ENCODE results near the gene DTHD1. TPM values are rescaled to one million over a fixed set of nuclear protein-coding genes. Genes with fewer than 3 reads are reported as not detected.

DTHD1 gene
- total and polyA plus RNA-seq, 2 donors (not counting 3 experiments of a cell fraction or from before 2014, with no cell fraction given) = not detected

DNA sequence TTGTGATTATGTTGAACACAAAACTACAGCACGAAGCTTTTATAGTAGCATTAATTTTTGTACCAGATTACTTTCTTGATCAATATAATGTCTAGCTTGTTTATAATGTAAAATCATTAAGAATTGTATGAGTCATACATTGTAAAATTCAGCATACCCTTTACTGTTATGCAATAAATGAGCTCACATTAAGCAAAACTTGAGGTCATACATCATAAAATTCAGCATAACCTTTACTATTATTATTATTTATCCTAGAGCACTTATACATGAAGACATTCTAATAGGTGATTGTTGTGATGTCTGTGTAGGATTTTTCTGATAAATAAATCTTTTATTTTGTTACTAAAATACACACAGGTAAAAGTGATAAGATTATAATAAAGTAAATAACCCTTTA is 49.4 kb downstream of the DTHD1 start:
- H3K9me3 ChIP-seq (replicated peaks; ENCODE audit: control insufficient read depth, insufficient read depth, low read length) = no peaks in the 10 kb centered on the region
- H3K36me3 ChIP-seq (ENCODE audit: control insufficient read depth in 2 of 2, extremely low read depth in 1 of 2, insufficient read depth in 2 of 2, low read length in 2 of 2) = no peaks in the 10 kb centered on the region
- dilution Hi-C loops (cut with MboI; ENCODE audit: extremely low pct_ligation_motif_present, low sequenced_read_pairs) (no loop called here), intact Hi-C loops (cut with micrococcal nuclease) (no loop called here)
- no peak overlapping the region for H3K9ac ChIP-seq (replicated peaks; ENCODE audit: extremely low read depth, insufficient read depth, low read length)
- no peaks in the 10 kb centered on the region for H4K20me1 ChIP-seq (replicated peaks; ENCODE audit: control insufficient read depth, extremely low read depth, insufficient read depth, low read length)
- no TSS peak for BruUV-seq (replicated peaks)
- H3K4me2 ChIP-seq (ENCODE audit: insufficient read depth, low read length) = no peak overlapping the region
- H3K4me3 ChIP-seq (replicated peaks in 1 of 3; ENCODE audit: insufficient read depth in 1 of 3, low read depth in 1 of 3, low read length in 3 of 3) = no peak overlapping the region
- H2AFZ ChIP-seq (ENCODE audit: low read depth, low read length) = no peak overlapping the region
- H3K79me2 ChIP-seq (ENCODE audit: control insufficient read depth, insufficient read depth, low read length) = no peaks in the 10 kb centered on the region
- H3K27me3 ChIP-seq (ENCODE audit: control insufficient read depth in 2 of 2, insufficient read depth in 2 of 2, low read length in 2 of 2) = no peaks in the 10 kb centered on the region
- ChIA-PET POLR2A (no interaction called here), CTCF (no interaction called here)
- TF ChIP-seq FOS (IDR thresholded peaks at IDR 0.05; ENCODE audit: borderline replicate concordance, insufficient read depth, low read length) (no peak), EZH2 (IDR thresholded peaks at IDR 0.05; ENCODE audit: borderline replicate concordance, low read depth, low read length, severe bottlenecking) (no peak), JUN (IDR thresholded peaks at IDR 0.05; ENCODE audit: borderline replicate concordance, insufficient read depth, insufficient read length, low read depth) (no peak), POLR2AphosphoS5 (IDR thresholded peaks at IDR 0.05; ENCODE audit: insufficient read depth, low read depth, low read length) (no peak)
- DNase-seq (ENCODE audit: low read depth, low spot score) = no peak
- no peak overlapping the region for H3K27ac ChIP-seq (ENCODE audit: insufficient read depth, low read depth, low read length)
- no peaks in the 10 kb centered on the region for H3K9me1 ChIP-seq (replicated peaks; ENCODE audit: control insufficient read depth, extremely low read depth, insufficient read depth, low read length)
- FAIRE-seq = no peak
- H3K4me1 ChIP-seq (ENCODE audit: control insufficient read depth, extremely low read depth, insufficient read depth, low read length) = no peaks in the 10 kb centered on the region

GRCh38 chr4:36332023-36332781 is 50.8 kb downstream of the DTHD1 start:
- dilution Hi-C loops (cut with MboI; ENCODE audit: extremely low pct_ligation_motif_present, low sequenced_read_pairs) (no loop called here), intact Hi-C loops (cut with micrococcal nuclease) (no loop called here)
- no peaks in the 10 kb centered on the region for H3K36me3 ChIP-seq (ENCODE audit: control insufficient read depth in 2 of 2, extremely low read depth in 1 of 2, insufficient read depth in 2 of 2, low read length in 2 of 2)
- TF ChIP-seq FOS (IDR thresholded peaks at IDR 0.05; ENCODE audit: borderline replicate concordance, insufficient read depth, low read length) (no peak), POLR2A (IDR thresholded peaks at IDR 0.05; ENCODE audit: low read depth, low read length) (no peak), POLR2AphosphoS5 (IDR thresholded peaks at IDR 0.05; ENCODE audit: insufficient read depth, low read depth, low read length) (no peak), MYC (IDR thresholded peaks at IDR 0.05; ENCODE audit: low read depth, low read length) (no peak), JUN (IDR thresholded peaks at IDR 0.05; ENCODE audit: borderline replicate concordance, insufficient read depth, insufficient read length, low read depth) (no peak), GATA2 (IDR thresholded peaks at IDR 0.05; ENCODE audit: insufficient read depth, insufficient read length, low read depth, low read length) (no peak), EZH2 (IDR thresholded peaks at IDR 0.05; ENCODE audit: borderline replicate concordance, low read depth, low read length, severe bottlenecking) (no peak)
- TF ChIP-seq, protein P1, sequence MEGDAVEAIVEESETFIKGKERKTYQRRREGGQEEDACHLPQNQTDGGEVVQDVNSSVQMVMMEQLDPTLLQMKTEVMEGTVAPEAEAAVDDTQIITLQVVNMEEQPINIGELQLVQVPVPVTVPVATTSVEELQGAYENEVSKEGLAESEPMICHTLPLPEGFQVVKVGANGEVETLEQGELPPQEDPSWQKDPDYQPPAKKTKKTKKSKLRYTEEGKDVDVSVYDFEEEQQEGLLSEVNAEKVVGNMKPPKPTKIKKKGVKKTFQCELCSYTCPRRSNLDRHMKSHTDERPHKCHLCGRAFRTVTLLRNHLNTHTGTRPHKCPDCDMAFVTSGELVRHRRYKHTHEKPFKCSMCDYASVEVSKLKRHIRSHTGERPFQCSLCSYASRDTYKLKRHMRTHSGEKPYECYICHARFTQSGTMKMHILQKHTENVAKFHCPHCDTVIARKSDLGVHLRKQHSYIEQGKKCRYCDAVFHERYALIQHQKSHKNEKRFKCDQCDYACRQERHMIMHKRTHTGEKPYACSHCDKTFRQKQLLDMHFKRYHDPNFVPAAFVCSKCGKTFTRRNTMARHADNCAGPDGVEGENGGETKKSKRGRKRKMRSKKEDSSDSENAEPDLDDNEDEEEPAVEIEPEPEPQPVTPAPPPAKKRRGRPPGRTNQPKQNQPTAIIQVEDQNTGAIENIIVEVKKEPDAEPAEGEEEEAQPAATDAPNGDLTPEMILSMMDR (IDR thresholded peaks at IDR 0.05; ENCODE audit: extremely low read depth in 1 of 2, insufficient read depth in 1 of 2, low read depth in 1 of 2, low read length in 2 of 2) = no peak
- TF ChIP-seq, protein P2, sequence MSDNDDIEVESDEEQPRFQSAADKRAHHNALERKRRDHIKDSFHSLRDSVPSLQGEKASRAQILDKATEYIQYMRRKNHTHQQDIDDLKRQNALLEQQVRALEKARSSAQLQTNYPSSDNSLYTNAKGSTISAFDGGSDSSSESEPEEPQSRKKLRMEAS (IDR thresholded peaks at IDR 0.05; ENCODE audit: insufficient read depth, insufficient read length) = no peak
- DNase-seq (ENCODE audit: low read depth, low spot score) (no peak), FAIRE-seq (no peak)
- no peaks in the 10 kb centered on the region for H3K4me1 ChIP-seq (ENCODE audit: control insufficient read depth, extremely low read depth, insufficient read depth, low read length)
- H3K27ac ChIP-seq (ENCODE audit: insufficient read depth, low read depth, low read length) = no peak overlapping the region
- ChIA-PET CTCF (no interaction called here), POLR2A (no interaction called here)
- H3K9me1 ChIP-seq (replicated peaks; ENCODE audit: control insufficient read depth, extremely low read depth, insufficient read depth, low read length) = no peaks in the 10 kb centered on the region
- no peak overlapping the region for H3K4me3 ChIP-seq (replicated peaks in 1 of 3; ENCODE audit: insufficient read depth in 1 of 3, low read depth in 1 of 3, low read length in 3 of 3)
- H2AFZ ChIP-seq (ENCODE audit: low read depth, low read length) = no peak overlapping the region
- H3K9me3 ChIP-seq (replicated peaks; ENCODE audit: control insufficient read depth, insufficient read depth, low read length) = no peaks in the 10 kb centered on the region
- no peaks in the 10 kb centered on the region for H3K79me2 ChIP-seq (ENCODE audit: control insufficient read depth, insufficient read depth, low read length)
- H4K20me1 ChIP-seq (replicated peaks; ENCODE audit: control insufficient read depth, extremely low read depth, insufficient read depth, low read length) = no peaks in the 10 kb centered on the region
- no TSS peak for BruUV-seq (replicated peaks)
- no peaks in the 10 kb centered on the region for H3K27me3 ChIP-seq (ENCODE audit: control insufficient read depth in 2 of 2, insufficient read depth in 2 of 2, low read length in 2 of 2)
- H3K9ac ChIP-seq (replicated peaks; ENCODE audit: extremely low read depth, insufficient read depth, low read length) = no peak overlapping the region
- no peak overlapping the region for H3K4me2 ChIP-seq (ENCODE audit: insufficient read depth, low read length)
